GM12892 (cell line): ENCODE data around the gene DCLK1.

Experiments
- DNase-seq: peaks from one replicate; pipeline ENCODE4 v3.0.0; 2011; ENCODE audit not compliant: insufficient read length
- FAIRE-seq: peaks from 2 replicates; lab custom pipeline; 2011; peaks lifted over from hg19 to GRCh38; lab: Jason Lieb, UNC
- POLR2A ChIP-seq: IDR thresholded peaks from 2 replicates; pipeline ENCODE4 v1.6.1; 2011; ENCODE audit warnings: low read depth, low read length, control low read depth
- POLR2AphosphoS5 ChIP-seq: IDR thresholded peaks from 2 replicates; pipeline ENCODE4 v1.6.1; 2011; ENCODE audit warnings: low read depth, low read length, control low read depth
- TAF1 ChIP-seq: IDR thresholded peaks from 2 replicates; pipeline ENCODE4 v1.6.1; 2011; ENCODE audit warnings: low read depth, mild to moderate bottlenecking, control low read depth, low read length, borderline replicate concordance

Gene DCLK1

GRCh38 chr13:35860661-35861060 is 270.5 kb downstream of the DCLK1 start:
- no peak for DNase-seq
- no peak for TF ChIP-seq POLR2A
- TF ChIP-seq TAF1 = no peak
- no peak for TF ChIP-seq POLR2AphosphoS5
- no peak for FAIRE-seq

- no peak for TF ChIP-seq TAF1
- no peak for TF ChIP-seq POLR2AphosphoS5
- no peak for TF ChIP-seq POLR2A
- DNase-seq = no peak
- FAIRE-seq = no peak
These were observed 271.2 kb downstream of the DCLK1 start for GRCh38 chr13:35859981-35860380.

GRCh38 chr13:35858665-35859064 is 272.5 kb downstream of the DCLK1 start:
- FAIRE-seq (no peak), DNase-seq (no peak)
- TF ChIP-seq TAF1 (no peak), POLR2AphosphoS5 (no peak), POLR2A (no peak)

GRCh38 chr13:35857769-35858168 is 273.4 kb downstream of the DCLK1 start:
- FAIRE-seq = no peak
- no peak for DNase-seq
- TF ChIP-seq POLR2AphosphoS5 = no peak
- TF ChIP-seq POLR2A = no peak
- no peak for TF ChIP-seq TAF1

GRCh38 chr13:35856721-35857364 is 274.3 kb downstream of the DCLK1 start:
- FAIRE-seq (no peak), DNase-seq (no peak)
- TF ChIP-seq POLR2AphosphoS5 (no peak), POLR2A (no peak), TAF1 (no peak)

GRCh38 chr13:35856084-35856483 is 275.1 kb downstream of the DCLK1 start:
- FAIRE-seq (no peak), DNase-seq (no peak)
- TF ChIP-seq TAF1 (no peak), POLR2AphosphoS5 (no peak)

GRCh38 chr13:35855531-35856019 is 275.6 kb downstream of the DCLK1 start:
- no peak for TF ChIP-seq POLR2AphosphoS5
- DNase-seq (no peak), FAIRE-seq (no peak)

GRCh38 chr13:35854286-35854685 is 276.9 kb downstream of the DCLK1 start:
- no peak for FAIRE-seq
- DNase-seq = no peak
- TF ChIP-seq POLR2A = no peak
- TF ChIP-seq POLR2AphosphoS5 = no peak
- TF ChIP-seq TAF1 = no peak

GRCh38 chr13:35851881-35852280 is 279.3 kb downstream of the DCLK1 start:
- DNase-seq (no peak), FAIRE-seq (no peak)
- TF ChIP-seq POLR2A = no peak
- no peak for TF ChIP-seq POLR2AphosphoS5
- no peak for TF ChIP-seq TAF1

- TF ChIP-seq POLR2A = no peak
- no peak for FAIRE-seq
These were observed 279.8 kb downstream of the DCLK1 start for GRCh38 chr13:35851356-35851755.

GRCh38 chr13:35850569-35850968 is 280.6 kb downstream of the DCLK1 start:
- DNase-seq = no peak
- FAIRE-seq = no peak
- TF ChIP-seq POLR2AphosphoS5 = no peak
- no peak for TF ChIP-seq TAF1
- TF ChIP-seq POLR2A = no peak

More at GRCh38 chr13:35851356-35851755, 279.8 kb downstream of the DCLK1 start:
- DNase-seq = no peak

- FAIRE-seq (no peak), DNase-seq (no peak)
- TF ChIP-seq TAF1 = no peak
- TF ChIP-seq POLR2A = no peak
- TF ChIP-seq POLR2AphosphoS5 = no peak
These were observed 281.9 kb downstream of the DCLK1 start for GRCh38 chr13:35849256-35849644.
